GM19239 (cell line): ENCODE measurements around the gene TNRC18.
"Not testable (repeated sequence)": the region's sequence is repeated elsewhere in the genome, so short reads cannot be mapped to it uniquely, and the experiment has no call there.

Experiments
- DNase-seq: peaks from one replicate; pipeline ENCODE4 v3.0.0; 2011; ENCODE audit warnings: low spot score; ENCODE audit not compliant: insufficient read length
- FAIRE-seq: peaks from 2 replicates; lab custom pipeline; 2011; peaks lifted over from hg19 to GRCh38; lab: Jason Lieb, UNC

TNRC18 gene

GRCh38 chr7:5260530-5261068 is 163.0 kb downstream of the TNRC18 start:
- not testable (repeated sequence) for FAIRE-seq, DNase-seq
